ENCODE data around the gene SSU72. TPM values are rescaled to one million over a fixed set of nuclear protein-coding genes. Genes with fewer than 3 reads are reported as not detected.
A peak's percentile ranks its signal among the peaks of the same experiment; 100 is the strongest.
"Not testable (repeated sequence)": the region's sequence is repeated elsewhere in the genome, so short reads cannot be mapped to it uniquely, and the experiment has no call there.

The SSU72 gene
- total RNA-seq, 1 experiment from 2014 or later, result 179 TPM

DNA sequence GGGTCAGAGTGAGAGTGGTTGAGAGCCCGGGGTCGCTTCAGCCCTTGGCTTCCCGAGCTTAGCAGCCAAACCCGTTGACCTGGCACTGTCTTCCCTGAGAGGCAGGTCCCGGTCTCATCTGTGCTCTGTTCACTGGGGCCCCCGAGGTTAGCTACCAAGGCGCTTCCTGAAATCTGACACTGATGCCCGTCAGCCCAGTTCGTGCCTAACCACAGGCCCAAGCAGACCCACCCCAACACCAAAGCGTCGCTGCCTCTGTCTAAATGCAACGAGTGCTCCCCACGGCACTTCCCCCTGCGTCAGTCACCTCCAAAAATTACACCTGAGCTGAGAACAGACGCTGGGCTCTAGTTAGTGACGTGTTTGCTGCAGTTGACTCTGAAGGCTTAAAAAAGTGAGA, 60.3 kb downstream of the SSU72 start:
- H3K27ac Mint-ChIP-seq; H2AK5ac ChIP-seq (ENCODE audit: insufficient read length, low read length); H3K9me3 ChIP-seq (ENCODE audit: control insufficient read depth, low read depth, low read length); H3K9me3 Mint-ChIP-seq; H4K91ac ChIP-seq (ENCODE audit: insufficient read length, low read depth, low read length); H3K4me2 ChIP-seq (ENCODE audit: insufficient read depth, insufficient read length, low read length); H2AFZ ChIP-seq (ENCODE audit: low read length); H2BK20ac ChIP-seq (ENCODE audit: low read depth, low read length, poor library complexity, severe bottlenecking); H3K27ac ChIP-seq (ENCODE audit: insufficient read length, low read depth, low read length); H3K4me1 Mint-ChIP-seq; H2BK12ac ChIP-seq (ENCODE audit: insufficient read length, low read depth, low read length); H3K79me2 ChIP-seq (ENCODE audit: insufficient read depth, low read length); H3K18ac ChIP-seq (ENCODE audit: insufficient read length, low read depth, low read length); H2BK5ac ChIP-seq (ENCODE audit: insufficient read length, low read length); H3K4me3 Mint-ChIP-seq; H2BK120ac ChIP-seq (ENCODE audit: low read depth, low read length, poor library complexity, severe bottlenecking); H3K4ac ChIP-seq (ENCODE audit: low read depth, low read length); H3K4me1 ChIP-seq (ENCODE audit: insufficient read depth, low read length); H2BK15ac ChIP-seq (ENCODE audit: low read depth, low read length); H3K14ac ChIP-seq (ENCODE audit: insufficient read depth, low read length); H3K56ac ChIP-seq (ENCODE audit: insufficient read length, low read depth, low read length); H3K9ac ChIP-seq (ENCODE audit: extremely low read depth, insufficient read length, low read length); H3K23ac ChIP-seq (ENCODE audit: insufficient read length, low read depth, low read length); H3K27me3 Mint-ChIP-seq (ENCODE audit: low read depth); H4K20me1 ChIP-seq (ENCODE audit: control insufficient read depth, insufficient read depth, insufficient read length); H3K79me1 ChIP-seq (ENCODE audit: insufficient read depth, low read depth, low read length, poor library complexity, severe bottlenecking); DNase-seq; H3T11ph ChIP-seq (ENCODE audit: low read length); H4K5ac ChIP-seq (ENCODE audit: insufficient read length, low read depth, low read length); H4K8ac ChIP-seq (replicated peaks; ENCODE audit: insufficient read length, low read depth, low read length); H3K23me2 ChIP-seq (ENCODE audit: insufficient read length, low read depth, low read length, poor library complexity, severe bottlenecking); H3K27me3 ChIP-seq (ENCODE audit: insufficient read depth, low read length): not testable (repeated sequence)
- H3K36me3 Mint-ChIP-seq (ENCODE audit: insufficient read depth in 1 of 3, low read depth in 3 of 3), result peaks cover 13 to 29% (median 14%) of the 10 kb centered on the region in 3 experiments
- WGBS (ENCODE audit: extremely low coverage, insufficient read length, low lambda C conversion rate), result no CpG with 5 or more reads among the region's 16 CpGs

DNA sequence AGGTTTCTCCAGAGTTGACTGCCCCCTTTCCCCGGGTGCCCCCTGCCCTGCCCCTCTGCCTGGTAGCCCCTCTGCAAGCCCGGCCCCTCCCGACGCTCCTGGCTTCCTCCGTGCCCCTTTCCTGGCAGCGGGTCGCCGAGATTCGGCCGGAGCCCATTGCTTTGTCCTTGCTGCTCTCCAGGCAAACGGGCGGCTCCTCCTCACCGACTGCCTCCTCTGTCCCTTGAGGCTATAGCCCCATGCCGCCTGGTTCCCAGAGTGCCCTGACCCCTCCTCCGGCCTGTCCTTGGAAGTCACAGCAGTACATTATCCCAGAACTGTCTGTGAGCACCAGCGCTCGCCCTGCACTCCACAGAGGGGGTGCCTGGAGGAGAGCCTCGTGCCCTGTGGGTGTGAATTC, 61.0 kb downstream of the SSU72 start:
- not testable (repeated sequence) for H3K23ac ChIP-seq (ENCODE audit: insufficient read length, low read depth, low read length); H2BK5ac ChIP-seq (ENCODE audit: insufficient read length, low read length); H3K27me3 ChIP-seq (ENCODE audit: insufficient read depth, low read length); H3K4me2 ChIP-seq (ENCODE audit: insufficient read depth, insufficient read length, low read length); H4K20me1 ChIP-seq (ENCODE audit: control insufficient read depth, insufficient read depth, insufficient read length); H3K9ac ChIP-seq (ENCODE audit: extremely low read depth, insufficient read length, low read length); H2BK20ac ChIP-seq (ENCODE audit: low read depth, low read length, poor library complexity, severe bottlenecking); H3K27ac Mint-ChIP-seq; H2BK12ac ChIP-seq (ENCODE audit: insufficient read length, low read depth, low read length); H3K4me1 Mint-ChIP-seq; H3K9me3 Mint-ChIP-seq; H3K14ac ChIP-seq (ENCODE audit: insufficient read depth, low read length); H3K4ac ChIP-seq (ENCODE audit: low read depth, low read length); H3K4me1 ChIP-seq (ENCODE audit: insufficient read depth, low read length); H3K27me3 Mint-ChIP-seq (ENCODE audit: low read depth); H3K18ac ChIP-seq (ENCODE audit: insufficient read length, low read depth, low read length); H3K23me2 ChIP-seq (ENCODE audit: insufficient read length, low read depth, low read length, poor library complexity, severe bottlenecking); H2AFZ ChIP-seq (ENCODE audit: low read length); H3K79me1 ChIP-seq (ENCODE audit: insufficient read depth, low read depth, low read length, poor library complexity, severe bottlenecking); H3T11ph ChIP-seq (ENCODE audit: low read length); H3K27ac ChIP-seq (ENCODE audit: insufficient read length, low read depth, low read length); H4K8ac ChIP-seq (replicated peaks; ENCODE audit: insufficient read length, low read depth, low read length); H3K79me2 ChIP-seq (ENCODE audit: insufficient read depth, low read length); H3K56ac ChIP-seq (ENCODE audit: insufficient read length, low read depth, low read length); H2AK5ac ChIP-seq (ENCODE audit: insufficient read length, low read length); H3K9me3 ChIP-seq (ENCODE audit: control insufficient read depth, low read depth, low read length); DNase-seq; H4K5ac ChIP-seq (ENCODE audit: insufficient read length, low read depth, low read length); H4K91ac ChIP-seq (ENCODE audit: insufficient read length, low read depth, low read length); H2BK120ac ChIP-seq (ENCODE audit: low read depth, low read length, poor library complexity, severe bottlenecking); H2BK15ac ChIP-seq (ENCODE audit: low read depth, low read length)
- H3K36me3 Mint-ChIP-seq (ENCODE audit: insufficient read depth in 1 of 3, low read depth in 3 of 3), result peaks cover 11 to 25% (median 13%) of the 10 kb centered on the region in 3 experiments
- no CpG with 5 or more reads among the region's 18 CpGs for WGBS (ENCODE audit: extremely low coverage, insufficient read length, low lambda C conversion rate)
- peak overlapping the region; percentile 48 to 60; a peak in 3 of 5 replicates for H3K4me3 Mint-ChIP-seq
